GM18867 (cell line): ENCODE results near the gene IL17REL.

Source experiments
- ATAC-seq: cut with Tn5 transposase; IDR thresholded peaks from one replicate; pipeline ENCODE4 v1.9.1; 2021; ENCODE audit warnings: mild to moderate bottlenecking, moderate library complexity; ENCODE audit not compliant: unreplicated experiment

Gene IL17REL

GRCh38 chr22:49958931-49959781 is 53.4 kb downstream of the IL17REL start:
- ATAC-seq: no peak

GRCh38 chr22:49958366-49958921 is 54.1 kb downstream of the IL17REL start:
- ATAC-seq: no peak

GRCh38 chr22:49957826-49958365 is 54.7 kb downstream of the IL17REL start:
- ATAC-seq: no peak

GRCh38 chr22:49956914-49957825 is 55.4 kb downstream of the IL17REL start:
- no peak for ATAC-seq

- ATAC-seq: no peak
Observed at GRCh38 chr22:49956418-49956770, 56.2 kb downstream of the IL17REL start.

- no peak for ATAC-seq
Observed at GRCh38 chr22:49955581-49956417, 56.8 kb downstream of the IL17REL start.

GRCh38 chr22:49954991-49955580 is 57.5 kb downstream of the IL17REL start:
- ATAC-seq: no peak

GRCh38 chr22:49954354-49954753 is 58.2 kb downstream of the IL17REL start:
- no peak for ATAC-seq

- no peak for ATAC-seq
Observed at GRCh38 chr22:49953680-49954344, 58.8 kb downstream of the IL17REL start.

GRCh38 chr22:49953027-49953679 is 59.4 kb downstream of the IL17REL start:
- no peak for ATAC-seq

- ATAC-seq: no peak
Observed at GRCh38 chr22:49951986-49952896, 60.3 kb downstream of the IL17REL start.

- no peak for ATAC-seq
Observed at GRCh38 chr22:49951678-49951985, 60.9 kb downstream of the IL17REL start.

- no peak for ATAC-seq
Observed at GRCh38 chr22:49951000-49951677, 61.4 kb downstream of the IL17REL start.

GRCh38 chr22:49950396-49950994 is 62.1 kb downstream of the IL17REL start:
- no peak for ATAC-seq

- no peak for ATAC-seq
Observed at GRCh38 chr22:49949914-49950292, 62.7 kb downstream of the IL17REL start.

- ATAC-seq: no peak
Observed at GRCh38 chr22:49948958-49949913, 63.3 kb downstream of the IL17REL start.
